ENCODE measurements around the gene SORCS3.

Gene SORCS3

DNA sequence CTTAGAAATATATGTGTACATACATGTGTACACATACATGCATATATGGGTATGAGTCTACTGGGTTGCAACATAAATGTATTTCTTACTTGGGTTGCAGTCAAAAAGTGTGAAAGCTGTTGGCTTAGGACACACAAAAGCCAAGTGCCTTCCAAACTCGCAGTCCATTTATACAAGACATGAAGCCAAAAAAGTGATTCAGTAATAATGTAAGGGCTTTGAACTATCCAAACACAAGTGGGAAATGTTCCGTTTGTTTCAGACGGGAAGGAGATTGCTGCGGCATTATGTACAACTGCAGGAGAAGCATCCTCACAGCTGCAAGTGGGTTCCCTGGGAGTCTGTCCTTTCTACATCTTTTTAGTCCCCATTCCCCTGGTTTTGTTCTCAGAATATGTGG lies 513.6 kb downstream of the SORCS3 start:
- no peak for DNase-seq (ENCODE audit: low read depth, low spot score)
- H3K4me3 ChIP-seq (ENCODE audit: low read depth, low read length): no peak overlapping the region
- no peak for TF ChIP-seq CTCF (IDR thresholded peaks at IDR 0.05; ENCODE audit: low read depth, low read length)
- in situ Hi-C loops (cut with HindIII; ENCODE audit: low sequenced_read_pairs): no loop called here

GRCh38 chr10:105159268-105159667 lies 518.2 kb downstream of the SORCS3 start:
- in situ Hi-C loops (cut with HindIII; ENCODE audit: low sequenced_read_pairs): no loop called here
- TF ChIP-seq CTCF (IDR thresholded peaks at IDR 0.05; ENCODE audit: low read depth, low read length): no peak
- H3K4me3 ChIP-seq (ENCODE audit: low read depth, low read length): no peak overlapping the region

DNA sequence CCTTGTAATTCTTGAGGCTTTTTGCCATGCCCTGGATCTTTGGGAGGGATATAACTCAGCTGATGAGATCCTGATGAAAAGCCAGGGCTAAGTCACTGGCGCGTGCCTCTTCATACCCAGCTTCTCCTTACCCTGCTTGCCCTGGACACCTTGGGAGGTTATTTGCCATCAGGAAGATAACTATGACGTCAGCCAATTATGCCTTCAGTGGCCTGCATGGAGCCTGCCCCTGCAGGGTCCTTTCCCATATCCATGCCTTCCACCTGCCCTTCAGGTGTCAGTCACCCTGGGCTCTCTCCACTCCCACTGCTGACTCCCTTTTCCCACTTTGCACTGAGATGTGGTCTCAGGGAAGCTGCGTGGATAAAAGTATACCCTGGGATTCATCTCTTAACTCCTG lies 520.1 kb downstream of the SORCS3 start:
- no peak overlapping the region for H3K4me3 ChIP-seq (ENCODE audit: low read depth, low read length)
- in situ Hi-C loops (cut with HindIII; ENCODE audit: low sequenced_read_pairs): no loop called here
- TF ChIP-seq CTCF (IDR thresholded peaks at IDR 0.05; ENCODE audit: low read depth, low read length): no peak
- no peak for DNase-seq (ENCODE audit: low read depth, low spot score)

More at GRCh38 chr10:105159268-105159667, 518.2 kb downstream of the SORCS3 start:
- no peak for DNase-seq (ENCODE audit: low read depth, low spot score)

DNA sequence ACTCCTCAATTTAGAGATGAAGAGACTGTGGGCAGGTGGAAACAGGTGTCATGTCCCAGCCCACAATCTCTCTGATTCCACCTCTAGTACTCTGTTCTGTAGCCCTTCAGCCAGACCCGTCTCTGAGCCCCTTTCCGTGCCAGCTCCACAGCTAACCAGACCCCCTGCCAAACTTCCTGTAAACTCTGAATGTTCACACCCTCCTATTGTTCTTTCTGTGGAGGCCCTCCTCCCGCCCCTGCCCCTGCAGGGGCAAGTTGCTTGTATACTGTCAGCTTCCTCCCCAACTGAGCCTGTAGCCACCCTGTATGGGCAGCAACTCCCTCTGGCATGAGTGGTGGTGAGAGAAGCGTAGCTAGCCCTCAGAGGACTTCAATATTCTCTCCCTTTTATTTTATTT lies 520.7 kb downstream of the SORCS3 start:
- no peak for TF ChIP-seq CTCF (IDR thresholded peaks at IDR 0.05; ENCODE audit: low read depth, low read length)
- DNase-seq (ENCODE audit: low read depth, low spot score): no peak
- in situ Hi-C loops (cut with HindIII; ENCODE audit: low sequenced_read_pairs): no loop called here
- no peak overlapping the region for H3K4me3 ChIP-seq (ENCODE audit: low read depth, low read length)

DNA sequence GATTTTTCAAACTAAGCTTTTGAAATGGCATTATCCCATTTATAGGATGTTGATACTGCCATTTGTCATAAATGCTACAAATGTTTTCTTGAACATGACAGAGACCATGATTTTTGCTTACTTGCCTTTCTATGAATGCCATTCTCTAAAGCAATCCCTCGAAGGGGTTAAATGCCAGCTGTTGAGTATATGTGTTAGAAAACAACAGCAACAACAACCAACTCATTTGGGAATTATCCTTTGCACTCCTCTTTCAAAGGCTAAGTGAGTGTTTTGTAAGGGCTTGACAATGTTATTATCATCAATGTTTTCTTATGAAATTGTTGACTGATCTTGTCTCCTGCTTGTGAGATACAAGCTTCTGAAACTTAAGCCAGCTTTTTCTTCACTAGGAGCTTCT lies 529.4 kb downstream of the SORCS3 start:
- in situ Hi-C loops (cut with HindIII; ENCODE audit: low sequenced_read_pairs): no loop called here
- H3K4me3 ChIP-seq (ENCODE audit: low read depth, low read length): no peak overlapping the region
- TF ChIP-seq CTCF (IDR thresholded peaks at IDR 0.05; ENCODE audit: low read depth, low read length): no peak
- no peak for DNase-seq (ENCODE audit: low read depth, low spot score)

DNA sequence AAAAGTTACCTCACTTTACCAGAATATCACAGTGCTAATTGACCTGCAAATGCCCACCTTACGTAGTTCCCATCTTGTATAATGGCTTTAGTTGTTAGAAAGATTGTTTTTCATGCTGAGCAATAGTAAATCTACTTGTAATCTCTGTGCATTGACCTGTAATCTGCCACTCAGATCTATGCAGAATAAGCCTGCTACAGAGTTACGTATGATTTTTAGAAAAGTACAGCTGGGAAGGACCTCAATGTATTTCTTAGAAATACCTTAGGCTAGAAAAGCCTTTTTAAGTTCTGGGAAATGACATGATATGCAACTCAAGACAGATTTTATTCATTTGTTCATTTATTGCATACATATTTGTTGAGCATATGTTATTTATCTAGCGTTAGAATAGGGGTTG lies 530.9 kb downstream of the SORCS3 start:
- in situ Hi-C loops (cut with HindIII; ENCODE audit: low sequenced_read_pairs): no loop called here
- TF ChIP-seq CTCF (IDR thresholded peaks at IDR 0.05; ENCODE audit: low read depth, low read length): no peak
- H3K4me3 ChIP-seq (ENCODE audit: low read depth, low read length): no peak overlapping the region
- no peak for DNase-seq (ENCODE audit: low read depth, low spot score)

- H3K4me3 ChIP-seq (ENCODE audit: low read depth, low read length): no peak overlapping the region
- DNase-seq (ENCODE audit: low read depth, low spot score): no peak
- no peak for TF ChIP-seq CTCF (IDR thresholded peaks at IDR 0.05; ENCODE audit: low read depth, low read length)
- in situ Hi-C loops (cut with HindIII; ENCODE audit: low sequenced_read_pairs): no loop called here
Measured at GRCh38 chr10:105181626-105182025, 540.5 kb downstream of the SORCS3 start.

All from astrocyte of the spinal cord (primary cell).